HG02938 (cell line): Measurements from ENCODE around the gene KRTAP9-6.
"Not testable (repeated sequence)": the region's sequence is repeated elsewhere in the genome, so short reads cannot be mapped to it uniquely, and the experiment has no call there.

Experiments
- ATAC-seq: cut with Tn5 transposase; IDR thresholded peaks from one replicate; pipeline ENCODE4 v1.9.1; 2021; ENCODE audit warnings: mild to moderate bottlenecking, moderate library complexity; ENCODE audit not compliant: unreplicated experiment

KRTAP9-6 gene

GRCh38 chr17:41265078-41265477, at the start of gene KRTAP9-6:
Gene KRTAP9-6, plus strand, starts transcription at chr17:41265378. Its CDS starts 0 bp downstream, at chr17:41265378.
- ATAC-seq, result no peak

- no peak for ATAC-seq
Observed at GRCh38 chr17:41215681-41216080, 49.5 kb upstream of the KRTAP9-6 start.

GRCh38 chr17:41223821-41224220, 41.4 kb upstream of the KRTAP9-6 start:
- no peak for ATAC-seq

GRCh38 chr17:41226051-41226450, 39.1 kb upstream of the KRTAP9-6 start:
- ATAC-seq, result no peak

- not testable (repeated sequence) for ATAC-seq
Observed at GRCh38 chr17:41226598-41227095, 38.5 kb upstream of the KRTAP9-6 start, which contains the start of gene KRTAP9-2. Gene KRTAP9-2, plus strand, starts transcription at chr17:41226648. Its CDS starts 7 bp downstream, at chr17:41226655.

- ATAC-seq, result no peak
Observed at GRCh38 chr17:41230094-41230493, 35.1 kb upstream of the KRTAP9-6 start.

GRCh38 chr17:41231731-41232130, 33.4 kb upstream of the KRTAP9-6 start:
- no peak for ATAC-seq

- not testable (repeated sequence) for ATAC-seq
Observed at GRCh38 chr17:41232399-41233105, 32.6 kb upstream of the KRTAP9-6 start, which contains the start of gene KRTAP9-3. Gene KRTAP9-3, plus strand, starts transcription at chr17:41232449. Its CDS starts 53 bp downstream, at chr17:41232502.

GRCh38 chr17:41237116-41237515, 28.1 kb upstream of the KRTAP9-6 start:
- not testable (repeated sequence) for ATAC-seq

- not testable (repeated sequence) for ATAC-seq
Observed at GRCh38 chr17:41237949-41238437, 27.2 kb upstream of the KRTAP9-6 start, which contains the start of gene KRTAP9-8. Gene KRTAP9-8, plus strand, starts transcription at chr17:41237999. Its CDS starts 53 bp downstream, at chr17:41238052.

GRCh38 chr17:41246995-41247787, 18.0 kb upstream of the KRTAP9-6 start:
- ATAC-seq, result not testable (repeated sequence)

- not testable (repeated sequence) for ATAC-seq
Observed at GRCh38 chr17:41249637-41250240, 15.4 kb upstream of the KRTAP9-6 start, which contains the start of gene KRTAP9-4. Gene KRTAP9-4, plus strand, starts transcription at chr17:41249687. Its CDS starts 34 bp downstream, at chr17:41249721.

GRCh38 chr17:41251261-41251660, 13.9 kb upstream of the KRTAP9-6 start:
- ATAC-seq, result no peak

- no peak for ATAC-seq
Observed at GRCh38 chr17:41254861-41255260, 10.3 kb upstream of the KRTAP9-6 start.

- ATAC-seq, result not testable (repeated sequence)
Observed at GRCh38 chr17:41255381-41256290, 9.5 kb upstream of the KRTAP9-6 start, which contains the start of gene KRTAP9-9. Gene KRTAP9-9, plus strand, starts transcription at chr17:41255384.

- no peak for ATAC-seq
Observed at GRCh38 chr17:41256291-41256685, 8.9 kb upstream of the KRTAP9-6 start.

GRCh38 chr17:41258406-41258805, 6.8 kb upstream of the KRTAP9-6 start:
- no peak for ATAC-seq

- ATAC-seq, result no peak
Observed at GRCh38 chr17:41263212-41263611, 2.0 kb upstream of the KRTAP9-6 start.

- no peak for ATAC-seq
Observed at GRCh38 chr17:41264599-41264998, 579 bp upstream of the KRTAP9-6 start.

- no peak for ATAC-seq
Observed at GRCh38 chr17:41267711-41268110, 2.5 kb downstream of the KRTAP9-6 start.
